Thyroid gland (tissue), 4 donors: ENCODE measurements around the gene FBXO47. TPM values are rescaled to one million over a fixed set of nuclear protein-coding genes. Genes with fewer than 3 reads are reported as not detected.

Source experiments
- DNase-seq, 2 donors: peaks; one replicate each; pipeline ENCODE4 v3.0.0-alpha.2; 2019
- H3K27ac ChIP-seq, 3 donors: fragments of 200-600 bp; sonication (generic); 1 replicate in 2 of 3; 2 replicates in 1 of 3; pipeline ENCODE4 v1.5.1; 2016 to 2019; ENCODE audit warnings: mild to moderate bottlenecking in 1 of 3, moderate library complexity in 1 of 3
- H3K27me3 ChIP-seq: fragments of 200-600 bp; sonication (generic); one replicate; pipeline ENCODE4 v1.5.1; 2019
- H3K36me3 ChIP-seq, 2 donors: fragments of 200-600 bp; sonication (generic); one replicate each; pipeline ENCODE4 v1.5.1; 2016 to 2019
- H3K4me1 ChIP-seq, 2 donors: fragments of 200-600 bp; sonication (generic); one replicate each; pipeline ENCODE4 v1.5.1; 2017 to 2019
- H3K4me3 ChIP-seq, 3 donors: fragments of 200-600 bp; sonication (generic); replicated peaks in 1 of 3; 1 replicate in 2 of 3; 2 replicates in 1 of 3; pipeline ENCODE4 v1.5.1; 2016; ENCODE audit warnings: mild to moderate bottlenecking in 1 of 3
- H3K9me3 ChIP-seq: fragments of 200-600 bp; sonication (generic); one replicate; pipeline ENCODE4 v1.5.1; 2017
- CTCF ChIP-seq, 6 experiments: fragments of 200-600 bp in 3 of 6; fragments of 450-650 bp in 3 of 6; sonication (generic) in 3 of 6; IDR thresholded peaks; one replicate each; pipeline ENCODE4 v1.5.1; 2016 to 2019; ENCODE audit warnings: antibody characterized with exemption in 6 of 6, mild to moderate bottlenecking in 2 of 6, inconsistent platforms in 1 of 6, moderate library complexity in 1 of 6
- POLR2A ChIP-seq, 2 donors: fragments of 450-650 bp; IDR thresholded peaks; one replicate each; pipeline ENCODE4 v1.6.1; 2017; ENCODE audit warnings: antibody characterized with exemption in 2 of 2, mild to moderate bottlenecking in 2 of 2, moderate library complexity in 1 of 2
- WGBS, 2 donors: methylation state at CpG; one replicate each; pipeline ENCODE4 v1.1.5; 2017; 5-methylcytosine and 5-hydroxymethylcytosine counted together
- intact Hi-C: fragments of 100-400 bp; cut with DNase I; formaldehyde crosslinking; loops from one replicate; pipeline ENCODE4 v1.15.1; 2023
- total RNA-seq, 4 donors: library from RNA; depleted of rRNA; stranded (reverse); fragments of >200 nt; gene quantifications; one replicate each; pipeline ENCODE4 v1.2.3, GENCODE V29; 2016

The FBXO47 gene
- total RNA-seq, 4 donors from 2014 or later: not detected

GRCh38 chr17:38893113-38893512 is 74.1 kb downstream of the FBXO47 start:
- intact Hi-C loops: no loop called here
- peaks cover 11 to 41% of the 10 kb centered on the region in 2 donors for H3K4me1 ChIP-seq
- 76 to 77% methylated on average over 4 to 5 of the region's 5 CpGs for WGBS, 2 donors
- H3K27ac ChIP-seq: peak overlapping the region in 1 of 3 donors; percentile 39
- TF ChIP-seq CTCF (IDR thresholded peaks at IDR 0.05) (no peak), POLR2A (IDR thresholded peaks at IDR 0.05) (no peak)
- H3K36me3 ChIP-seq: peaks cover 24 to 25% of the 10 kb centered on the region in 2 donors
- no peaks in the 10 kb centered on the region for H3K9me3 ChIP-seq
- no peak for DNase-seq
- H3K4me3 ChIP-seq: no peak overlapping the region
- H3K27me3 ChIP-seq: no peaks in the 10 kb centered on the region

DNA sequence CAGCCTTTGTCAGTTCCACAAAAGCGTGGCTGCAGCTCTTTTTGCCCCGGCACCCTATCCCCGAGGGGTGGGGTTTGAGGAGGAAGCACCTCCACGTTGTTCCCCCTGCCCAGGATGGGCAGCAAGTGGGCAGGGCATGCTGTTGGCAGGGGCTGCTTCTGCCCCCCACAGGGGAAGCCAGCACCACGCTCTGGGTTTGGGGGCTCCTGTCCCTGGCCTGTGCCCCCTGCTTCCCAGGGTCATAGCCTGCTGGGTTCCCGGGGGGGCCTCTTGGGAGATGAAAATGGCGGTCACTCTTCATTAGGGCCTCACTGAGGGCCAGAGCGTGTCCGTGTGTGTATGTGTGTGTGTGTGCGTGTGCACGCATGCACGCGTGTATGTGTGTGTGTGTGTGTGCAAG is 74.6 kb downstream of the FBXO47 start:
- TF ChIP-seq POLR2A (IDR thresholded peaks at IDR 0.05) (no peak), CTCF (IDR thresholded peaks at IDR 0.05) (no peak)
- H3K27ac ChIP-seq: no peak overlapping the region
- intact Hi-C loops: no loop called here
- no peak for DNase-seq
- H3K27me3 ChIP-seq: no peaks in the 10 kb centered on the region
- H3K36me3 ChIP-seq: peaks cover 24 to 25% of the 10 kb centered on the region in 2 donors
- peaks cover 11 to 36% of the 10 kb centered on the region in 2 donors for H3K4me1 ChIP-seq
- H3K9me3 ChIP-seq: no peaks in the 10 kb centered on the region
- no peak overlapping the region for H3K4me3 ChIP-seq
- 83 to 90% methylated on average over 10 to 11 of the region's 13 CpGs for WGBS, 2 donors

GRCh38 chr17:38892083-38892482 is 75.1 kb downstream of the FBXO47 start:
- no peaks in the 10 kb centered on the region for H3K9me3 ChIP-seq
- no peaks in the 10 kb centered on the region for H3K27me3 ChIP-seq
- no peak overlapping the region for H3K4me3 ChIP-seq
- no peak overlapping the region for H3K27ac ChIP-seq
- intact Hi-C loops: no loop called here
- WGBS, 2 donors: 91 to 93% methylated on average over 4 of the region's 4 CpGs
- no peak for DNase-seq
- peaks cover 24 to 25% of the 10 kb centered on the region in 2 donors for H3K36me3 ChIP-seq
- H3K4me1 ChIP-seq: peaks cover 11 to 30% of the 10 kb centered on the region in 2 donors
- TF ChIP-seq POLR2A (IDR thresholded peaks at IDR 0.05) (no peak), CTCF (IDR thresholded peaks at IDR 0.05) (no peak)

GRCh38 chr17:38891441-38891840 is 75.8 kb downstream of the FBXO47 start:
- Histone ChIP-seq H3K4me3 (no peak overlapping the region), H3K27ac (no peak overlapping the region), H3K36me3 (peaks cover 24 to 25% of the 10 kb centered on the region in 2 donors), H3K27me3 (no peaks in the 10 kb centered on the region), H3K9me3 (no peaks in the 10 kb centered on the region), H3K4me1 (peaks cover 6 to 29% of the 10 kb centered on the region in 2 donors)
- no peak for TF ChIP-seq POLR2A (IDR thresholded peaks at IDR 0.05)
- no peak for TF ChIP-seq CTCF (IDR thresholded peaks at IDR 0.05)
- 79 to 83% methylated on average over 5 to 8 of the region's 8 CpGs for WGBS, 2 donors
- DNase-seq: no peak
- intact Hi-C loops: no loop called here

GRCh38 chr17:38890410-38890746 is 76.8 kb downstream of the FBXO47 start:
- TF ChIP-seq CTCF (IDR thresholded peaks at IDR 0.05): no peak
- no peak for TF ChIP-seq POLR2A (IDR thresholded peaks at IDR 0.05)
- Histone ChIP-seq H3K36me3 (peaks cover 24 to 25% of the 10 kb centered on the region in 2 donors), H3K4me3 (no peak overlapping the region), H3K4me1 (peaks cover 5 to 32% of the 10 kb centered on the region in 2 donors), H3K27me3 (no peaks in the 10 kb centered on the region), H3K27ac (no peak overlapping the region), H3K9me3 (no peaks in the 10 kb centered on the region)
- 78 to 90% methylated on average over 4 to 8 of the region's 8 CpGs for WGBS, 2 donors
- DNase-seq: no peak
- intact Hi-C loops: no loop called here
